Naive thymus-derived CD8-positive, alpha-beta T cell (primary cell): ENCODE measurements around the gene ANP32B. TPM values are rescaled to one million over a fixed set of nuclear protein-coding genes. Genes with fewer than 3 reads are reported as not detected.
A peak's percentile ranks its signal among the peaks of the same experiment; 100 is the strongest.
"Not testable (repeated sequence)": the region's sequence is repeated elsewhere in the genome, so short reads cannot be mapped to it uniquely, and the experiment has no call there.

Experiments used
- ATAC-seq, 2 donors: fragments of 150-1000 bp; cut with Tn5 transposase in 1 of 2; sonication (Bioruptor Pico), chemical (Tn5 transposase) in 1 of 2; 1 replicate in 1 of 2; 2 replicates in 1 of 2; pipeline ENCODE4 v1.10.0; 2021; ENCODE audit warnings: mild to moderate bottlenecking in 2 of 2, moderate library complexity in 2 of 2
- POLR2A ChIA-PET: fragments of 350-600 bp; sonication (Branson Sonifier 250); formaldehyde crosslinking; loops from one replicate; lab custom pipeline; 2021; ENCODE audit warnings: antibody characterized with exemption; lab: Charles Lee
- DNase-seq, 10 donors: peaks; one replicate each; pipeline versions ENCODE4 v3.0.0 to v3.0.0-alpha.2; 2020 to 2022
- H3K27ac Mint-ChIP-seq, 10 donors: one replicate each; pipeline ENCODE4 v1.8.0; 2020 to 2022; ENCODE audit warnings: mild to moderate bottlenecking in 10 of 10, mixed read lengths in 10 of 10, moderate library complexity in 4 of 10, inconsistent platforms in 1 of 10
- H3K27me3 Mint-ChIP-seq, 5 donors: one replicate each; pipeline ENCODE4 v1.8.0; 2021 to 2022; ENCODE audit warnings: mixed read lengths in 5 of 5
- H3K36me3 Mint-ChIP-seq, 3 donors: one replicate each; pipeline ENCODE4 v1.8.0; 2020 to 2022; ENCODE audit warnings: mixed read lengths in 3 of 3, mild to moderate bottlenecking in 2 of 3, inconsistent platforms in 1 of 3
- H3K4me1 Mint-ChIP-seq, 4 donors: one replicate each; pipeline ENCODE4 v1.8.0; 2021 to 2022; ENCODE audit warnings: mixed read lengths in 4 of 4
- H3K4me3 Mint-ChIP-seq, 10 donors: one replicate each; pipeline ENCODE4 v1.8.0; 2020 to 2022; ENCODE audit warnings: mild to moderate bottlenecking in 10 of 10, mixed read lengths in 10 of 10, moderate library complexity in 6 of 10, inconsistent platforms in 1 of 10
- H3K9me3 Mint-ChIP-seq, 9 donors: one replicate each; pipeline ENCODE4 v1.8.0; 2020 to 2022; ENCODE audit warnings: mixed read lengths in 9 of 9, mild to moderate bottlenecking in 3 of 9, inconsistent platforms in 1 of 9, moderate library complexity in 1 of 9
- polyA plus RNA-seq, 3 donors: library from polyadenylated mRNA; unstranded; fragments of 300-500 nt; fragmentation: Illumina TruSeq; gene quantifications; one replicate each; pipeline ENCODE4 v1.2.3, GENCODE V29; 2021
- total RNA-seq, 8 experiments: library from RNA in 2 of 8; stranded (reverse) in 2 of 8; gene quantifications; one replicate each; pipeline ENCODE4 v1.2.3 and lab custom pipeline; 2021 to 2026

Gene ANP32B
- total and polyA plus RNA-seq, 5 experiments from 2014 or later, result 87.8 to 205 (median 110) TPM

DNA sequence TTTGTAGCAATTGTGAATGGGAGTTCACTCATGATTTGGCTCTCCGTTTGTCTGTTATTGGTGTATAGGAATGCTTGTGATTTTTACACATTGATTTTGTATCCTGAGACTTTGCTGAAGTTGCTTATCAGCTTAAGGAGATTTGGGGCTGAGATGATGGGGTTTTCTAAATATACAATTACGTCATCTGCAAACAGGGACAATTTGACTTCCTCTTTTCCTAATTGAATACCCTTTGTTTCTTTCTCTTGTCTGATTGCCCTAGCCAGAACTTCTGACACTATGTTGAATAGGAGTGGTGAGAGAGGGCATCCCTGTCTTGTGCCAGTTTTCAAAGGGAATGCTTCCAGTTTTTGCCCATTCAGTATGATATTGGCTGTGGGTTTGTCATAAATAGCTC, 36.0 kb upstream of the ANP32B start:
- H3K36me3 Mint-ChIP-seq, H3K4me1 Mint-ChIP-seq, H3K4me3 Mint-ChIP-seq, ATAC-seq, H3K9me3 Mint-ChIP-seq, H3K27ac Mint-ChIP-seq, DNase-seq, H3K27me3 Mint-ChIP-seq: not testable (repeated sequence)
- POLR2A ChIA-PET, result interaction anchor here (1.4 kb wide), 1 partner anchor 35 kb away, joined by 3 read pairs; the partner anchor contains the start of gene ANP32B

DNA sequence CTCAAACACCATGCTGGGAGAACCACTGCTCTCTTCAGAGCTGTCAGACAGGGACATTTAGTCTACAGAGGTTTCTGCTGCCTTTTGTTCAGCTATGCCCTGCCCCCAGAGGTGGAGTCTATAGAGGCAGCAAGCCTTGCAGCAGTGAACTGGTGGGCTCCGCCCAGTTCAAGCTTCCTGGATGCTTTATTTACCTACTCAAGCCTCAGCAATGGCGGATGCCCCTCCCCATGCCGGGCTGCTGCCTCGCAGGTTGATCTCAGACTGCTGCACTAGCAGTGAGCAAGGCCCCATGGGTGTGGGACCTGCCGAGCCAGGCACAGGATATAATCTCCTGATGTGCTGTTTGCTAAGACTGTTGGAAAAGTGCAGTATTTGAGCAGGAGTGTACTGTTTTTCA, 32.3 kb upstream of the ANP32B start:
- peaks cover 0 to 12% (median 4%) of the 10 kb centered on the region in 4 donors for H3K4me1 Mint-ChIP-seq
- DNase-seq (peak in 3 of 10 donors; percentile 21 to 24 (median 22)), ATAC-seq (peak in 1 of 2 donors; percentile 72)
- not testable (repeated sequence) for H3K27me3 Mint-ChIP-seq, H3K9me3 Mint-ChIP-seq, H3K4me3 Mint-ChIP-seq, H3K36me3 Mint-ChIP-seq, H3K27ac Mint-ChIP-seq
- POLR2A ChIA-PET, result interaction anchor here (1.3 to 2.5 kb wide), 3 partner anchors 14 to 32 kb away, joined by 3 to 12 read pairs (median 4); partner anchors contain the start of genes ANP32B and TRMO

DNA sequence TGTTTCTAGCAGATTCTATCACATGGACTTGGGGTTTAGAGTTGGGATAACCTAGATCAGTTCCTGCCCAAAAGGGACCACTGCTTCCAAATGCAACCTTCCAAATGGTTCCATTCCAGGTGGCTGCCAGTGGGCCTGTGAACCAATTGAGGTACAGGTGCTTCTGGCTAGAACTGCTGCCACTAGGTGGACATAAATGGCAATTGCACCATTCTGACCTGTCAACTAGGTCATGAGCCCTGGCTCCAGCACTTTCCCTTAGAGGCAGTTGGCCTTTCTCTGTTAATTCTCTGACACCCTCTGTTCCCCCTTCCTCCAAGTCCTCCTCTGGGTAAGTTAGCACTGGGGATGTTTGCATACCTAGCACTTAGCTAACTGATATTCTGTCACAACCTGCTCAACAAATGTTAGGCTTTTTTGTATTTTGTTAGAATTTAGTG, 28.6 kb upstream of the ANP32B start:
- POLR2A ChIA-PET, result interaction anchor here (2.6 to 5.0 kb wide), 2 partner anchors 29 to 32 kb away, joined by 19 to 52 read pairs; partner anchors contain the start of genes ANP32B and TRMO
- Mint-ChIP-seq H3K27me3 (peaks cover 0 to 4% (median 0%) of the 10 kb centered on the region in 5 donors), H3K4me3 (no peak overlapping the region), H3K36me3 (no peaks in the 10 kb centered on the region), H3K4me1 (peaks cover 0 to 12% (median 4%) of the 10 kb centered on the region in 4 donors), H3K27ac (peak overlapping the region in 2 of 10 donors; percentile 8 to 56), H3K9me3 (peaks cover 0 to 3% (median 0%) of the 10 kb centered on the region in 9 donors)
- peak; percentile 93 to 100 for ATAC-seq
- peak in 9 of 10 donors; percentile 36 to 81 (median 58) for DNase-seq

DNA sequence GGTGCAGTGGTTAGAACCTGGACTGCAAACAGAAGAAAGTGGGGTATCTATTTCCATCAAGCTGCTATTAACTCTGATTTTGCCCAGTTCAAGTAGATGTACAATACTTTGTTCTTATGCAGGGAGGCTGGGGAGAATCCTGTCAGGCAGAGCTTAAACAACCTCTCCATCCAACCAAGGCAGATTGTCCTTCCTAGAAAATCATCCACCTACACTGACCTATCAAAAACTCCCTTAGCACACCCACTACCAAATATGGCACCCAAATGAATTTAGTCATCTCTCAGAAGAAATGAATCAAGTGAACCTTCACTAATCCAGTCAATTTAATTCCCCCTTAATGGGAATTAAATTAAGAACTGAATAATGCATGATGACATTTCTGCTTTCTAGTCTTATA, 26.8 kb upstream of the ANP32B start:
- no peaks in the 10 kb centered on the region for H3K36me3 Mint-ChIP-seq
- DNase-seq (no peak), ATAC-seq (no peak)
- H3K4me3 Mint-ChIP-seq, result no peak overlapping the region
- H3K4me1 Mint-ChIP-seq, result peaks cover 0 to 6% (median 4%) of the 10 kb centered on the region in 4 donors
- peak overlapping the region in 2 of 10 donors; percentile 13 to 56 for H3K27ac Mint-ChIP-seq
- H3K9me3 Mint-ChIP-seq, result no peaks in the 10 kb centered on the region
- H3K27me3 Mint-ChIP-seq, result peaks cover 0 to 1% (median 0%) of the 10 kb centered on the region in 5 donors
- POLR2A ChIA-PET, result interaction anchor here (1.2 to 5.0 kb wide), 3 partner anchors 9 to 34 kb away, joined by 3 to 52 read pairs (median 19); partner anchors contain the start of genes ANP32B and TRMO

DNA sequence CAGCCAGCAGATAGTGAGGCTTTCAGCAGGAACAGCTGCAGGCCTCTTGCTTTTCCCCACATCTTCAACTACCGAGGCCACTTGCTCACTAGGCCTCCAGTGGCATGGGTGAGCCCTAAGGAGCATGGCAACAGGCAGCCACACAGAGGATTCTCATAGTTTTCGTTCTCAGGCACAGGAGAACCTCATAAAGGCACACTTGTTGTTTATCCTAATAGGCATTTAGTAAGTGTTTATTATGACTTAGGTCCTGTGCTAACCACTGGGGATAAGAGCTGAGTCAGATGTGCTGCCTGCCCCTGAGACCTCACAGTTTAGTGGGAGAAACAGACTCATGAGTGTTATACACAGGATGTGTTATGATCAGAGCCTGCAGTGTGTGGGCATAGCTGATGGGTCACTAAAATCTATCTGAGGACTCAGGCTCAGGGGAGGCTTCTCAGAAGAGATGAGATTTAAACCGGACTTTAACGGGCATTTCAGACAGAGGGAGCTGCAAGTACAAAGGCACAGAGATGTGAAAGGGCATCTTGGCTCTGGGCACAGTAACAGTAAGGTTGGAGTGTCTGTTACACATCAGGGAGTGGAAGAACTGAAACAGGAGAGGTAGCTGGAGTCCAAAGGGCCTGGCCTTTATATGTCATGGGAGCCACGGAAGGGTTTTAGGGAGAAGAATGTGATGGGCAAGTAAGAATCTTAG, 24.2 kb upstream of the ANP32B start:
- no peaks in the 10 kb centered on the region for H3K9me3 Mint-ChIP-seq
- H3K27ac Mint-ChIP-seq, result peak overlapping the region in 3 of 10 donors; percentile 52 to 76 (median 61)
- H3K36me3 Mint-ChIP-seq, result no peaks in the 10 kb centered on the region
- no peaks in the 10 kb centered on the region for H3K27me3 Mint-ChIP-seq
- POLR2A ChIA-PET, result interaction anchor here (0.6 to 1.9 kb wide), 4 partner anchors 10 to 83 kb away, joined by 3 to 5 read pairs (median 4); partner anchors contain the start of gene ANP32B
- H3K4me3 Mint-ChIP-seq, result no peak overlapping the region
- no peak for ATAC-seq
- DNase-seq, result no peak
- peaks cover 0 to 6% (median 3%) of the 10 kb centered on the region in 4 donors for H3K4me1 Mint-ChIP-seq

DNA sequence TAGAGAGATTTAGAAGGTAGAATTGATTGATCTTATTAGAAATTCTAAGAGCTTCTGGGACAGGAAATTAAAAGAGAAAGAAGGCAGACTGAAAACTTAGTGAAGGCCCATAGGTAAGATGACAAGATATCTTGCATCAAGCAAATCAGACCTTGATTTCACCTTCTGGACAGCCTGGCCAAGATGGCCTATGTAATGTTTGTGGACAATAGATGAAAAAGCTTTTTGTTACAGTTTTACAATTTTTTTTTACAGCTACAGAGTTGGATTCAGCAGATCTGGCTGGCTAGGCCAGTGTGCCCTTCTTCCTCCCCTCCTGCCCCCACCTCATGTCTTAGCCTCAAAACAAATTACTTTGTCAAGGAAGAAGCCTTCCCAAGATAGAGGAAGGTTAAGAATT, 23.6 kb upstream of the ANP32B start:
- H3K4me3 Mint-ChIP-seq, result no peak overlapping the region
- no peaks in the 10 kb centered on the region for H3K27me3 Mint-ChIP-seq
- POLR2A ChIA-PET, result interaction anchor here (0.6 to 1.9 kb wide), 5 partner anchors 9 to 82 kb away, joined by 3 to 5 read pairs (median 3); partner anchors contain the start of genes ANP32B and TRMO
- no peaks in the 10 kb centered on the region for H3K36me3 Mint-ChIP-seq
- peak overlapping the region in 4 of 10 donors; percentile 3 to 76 (median 53) for H3K27ac Mint-ChIP-seq
- DNase-seq, result no peak
- ATAC-seq, result no peak
- no peaks in the 10 kb centered on the region for H3K9me3 Mint-ChIP-seq
- H3K4me1 Mint-ChIP-seq, result peaks cover 0 to 2% (median under 1%) of the 10 kb centered on the region in 4 donors

DNA sequence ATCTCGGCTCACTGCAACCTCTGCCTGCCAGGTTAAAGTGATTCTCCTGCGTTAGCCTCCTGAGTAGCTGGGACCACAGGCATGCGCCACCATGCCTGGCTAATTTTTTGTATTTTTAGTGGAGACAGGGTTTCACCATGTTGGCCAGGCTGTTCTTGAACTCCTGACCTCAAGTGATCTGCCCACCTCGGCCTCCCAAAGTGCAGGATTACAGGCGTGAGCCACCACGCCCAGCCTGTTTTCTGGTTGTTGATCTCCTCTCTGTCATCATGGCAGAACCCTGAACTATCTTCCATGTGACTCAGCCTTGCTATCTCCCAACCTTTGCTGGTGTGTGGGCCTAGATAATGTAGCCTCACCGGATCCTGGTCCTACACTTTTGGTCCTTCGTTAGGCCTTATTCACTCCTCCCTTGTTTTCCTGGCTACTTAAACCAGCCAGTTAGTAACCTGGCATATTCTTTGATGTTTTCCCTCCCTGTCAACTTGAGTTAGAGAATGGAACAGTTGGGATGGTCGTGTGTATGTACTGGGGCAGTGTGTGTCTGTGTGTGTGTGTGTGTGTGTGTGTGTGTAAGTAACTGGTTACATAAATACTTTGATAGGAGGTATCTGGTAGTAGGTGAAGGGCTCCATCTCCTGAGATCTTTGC, 22.3 kb upstream of the ANP32B start:
- not testable (repeated sequence) for DNase-seq, ATAC-seq, H3K9me3 Mint-ChIP-seq, H3K4me1 Mint-ChIP-seq, H3K4me3 Mint-ChIP-seq, H3K36me3 Mint-ChIP-seq, H3K27me3 Mint-ChIP-seq
- POLR2A ChIA-PET, result interaction anchor here (0.7 to 1.9 kb wide), 3 partner anchors 22 to 264 kb away, joined by 3 to 5 read pairs (median 3); partner anchors contain the start of genes ANP32B, TRMO and XPA
- peak overlapping the region in 1 of 10 donors; percentile 25 for H3K27ac Mint-ChIP-seq

DNA sequence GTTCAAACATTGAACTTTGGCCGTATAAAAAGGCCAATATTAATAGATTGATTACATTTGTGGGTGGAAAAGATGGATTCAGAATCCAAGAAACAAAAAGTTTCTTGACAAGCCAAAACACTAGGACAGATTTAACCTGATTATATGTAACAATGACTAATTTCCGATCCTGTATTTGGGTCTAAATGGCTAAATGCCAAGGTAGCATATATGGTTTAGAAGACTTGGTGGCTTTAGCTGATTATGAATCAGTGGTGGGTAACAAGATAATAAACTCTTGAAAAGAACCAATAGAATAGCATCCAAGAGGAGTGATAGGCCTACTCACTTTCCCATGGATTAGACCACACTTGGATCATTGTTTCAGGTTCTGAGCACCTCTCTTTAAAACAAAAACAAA, 21.8 kb upstream of the ANP32B start:
- H3K27me3 Mint-ChIP-seq, result no peaks in the 10 kb centered on the region
- POLR2A ChIA-PET, result interaction anchor here (0.5 to 1.1 kb wide), 3 partner anchors 39 to 264 kb away, joined by 3 to 5 read pairs (median 3); partner anchors contain the start of genes TRMO and XPA
- no peaks in the 10 kb centered on the region for H3K9me3 Mint-ChIP-seq
- H3K36me3 Mint-ChIP-seq, result no peaks in the 10 kb centered on the region
- no peak overlapping the region for H3K4me3 Mint-ChIP-seq
- ATAC-seq, result no peak
- H3K27ac Mint-ChIP-seq, result no peak overlapping the region
- no peaks in the 10 kb centered on the region for H3K4me1 Mint-ChIP-seq
- no peak for DNase-seq

DNA sequence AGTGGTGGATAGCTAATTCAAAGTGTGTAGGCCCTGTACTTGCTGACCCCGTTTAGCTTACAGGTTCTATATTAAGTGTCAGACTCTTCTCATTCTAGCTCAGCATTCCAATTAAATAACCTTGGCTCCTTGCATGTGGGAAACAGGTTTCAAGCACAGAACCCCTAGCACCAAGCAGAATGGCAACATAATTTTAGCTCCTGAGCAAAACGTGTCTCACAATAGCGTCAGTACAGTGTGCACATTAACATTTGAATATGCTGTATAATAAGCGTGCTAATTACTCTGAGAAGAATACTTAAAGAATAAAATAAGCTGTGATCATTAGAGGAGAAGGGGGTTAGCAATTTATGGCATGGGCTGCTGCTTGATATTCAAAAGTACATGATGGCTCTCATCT, 21.0 kb upstream of the ANP32B start:
- Mint-ChIP-seq H3K9me3 (no peaks in the 10 kb centered on the region), H3K27me3 (no peaks in the 10 kb centered on the region), H3K4me1 (no peaks in the 10 kb centered on the region), H3K36me3 (no peaks in the 10 kb centered on the region), H3K27ac (no peak overlapping the region), H3K4me3 (no peak overlapping the region)
- DNase-seq (no peak), ATAC-seq (no peak)
- POLR2A ChIA-PET, result interaction anchor here (0.5 to 1.1 kb wide), 2 partner anchors 40 to 45 kb away, joined by 3 to 5 read pairs; partner anchors contain the start of gene TRMO

DNA sequence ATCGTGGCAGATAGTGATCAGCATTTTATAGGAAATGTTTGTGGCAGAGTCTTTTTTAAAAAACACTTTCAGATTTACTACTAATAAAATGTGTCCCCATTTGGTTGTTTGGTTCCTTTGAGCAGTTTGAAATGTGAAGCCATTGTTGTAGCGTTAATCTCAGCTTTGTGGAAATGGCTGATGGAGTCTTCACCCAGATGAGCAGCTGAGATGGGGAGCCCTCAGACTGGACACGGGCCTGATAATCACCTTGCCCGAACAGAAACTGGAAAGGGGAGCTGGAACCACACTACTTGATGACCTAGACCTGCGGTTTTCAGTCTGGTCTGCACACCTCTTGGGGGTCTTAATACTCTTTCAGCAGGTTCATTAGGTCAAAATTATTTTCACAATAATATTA, 20.6 kb upstream of the ANP32B start:
- POLR2A ChIA-PET, result interaction anchor here (1.1 kb wide), 2 partner anchors 20 to 40 kb away, joined by 5 to 6 read pairs; partner anchors contain the start of genes ANP32B and TRMO
- H3K9me3 Mint-ChIP-seq, result no peaks in the 10 kb centered on the region
- no peaks in the 10 kb centered on the region for H3K27me3 Mint-ChIP-seq
- no peaks in the 10 kb centered on the region for H3K36me3 Mint-ChIP-seq
- no peak overlapping the region for H3K27ac Mint-ChIP-seq
- ATAC-seq (no peak), DNase-seq (no peak)
- no peak overlapping the region for H3K4me3 Mint-ChIP-seq
- H3K4me1 Mint-ChIP-seq, result no peaks in the 10 kb centered on the region

DNA sequence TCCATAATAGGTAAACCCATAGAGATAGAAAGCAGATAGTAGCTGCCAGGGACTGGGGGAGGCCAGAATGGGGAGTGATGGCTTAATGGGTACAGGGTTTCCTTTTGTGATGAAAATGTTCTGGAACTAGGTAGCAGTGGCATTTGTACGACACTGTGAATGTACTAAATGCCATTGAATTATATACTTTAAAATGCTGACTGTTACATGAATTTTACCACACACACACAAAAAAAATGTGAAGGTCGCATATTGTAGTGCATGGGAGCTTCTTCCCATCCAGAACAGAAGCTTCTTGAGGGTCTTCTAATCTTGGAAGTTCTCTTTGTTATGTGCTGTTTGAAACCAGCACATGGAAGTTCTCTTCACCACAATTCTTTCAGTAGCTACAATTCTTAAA, 19.9 kb upstream of the ANP32B start:
- no peak overlapping the region for H3K27ac Mint-ChIP-seq
- H3K9me3 Mint-ChIP-seq, result no peaks in the 10 kb centered on the region
- H3K27me3 Mint-ChIP-seq, result no peaks in the 10 kb centered on the region
- DNase-seq (no peak), ATAC-seq (no peak)
- no peak overlapping the region for H3K4me3 Mint-ChIP-seq
- H3K36me3 Mint-ChIP-seq, result no peaks in the 10 kb centered on the region
- H3K4me1 Mint-ChIP-seq, result no peaks in the 10 kb centered on the region
- POLR2A ChIA-PET, result interaction anchor here (1.1 kb wide), 1 partner anchor 19 kb away, joined by 6 read pairs; the partner anchor contains the start of gene ANP32B

DNA sequence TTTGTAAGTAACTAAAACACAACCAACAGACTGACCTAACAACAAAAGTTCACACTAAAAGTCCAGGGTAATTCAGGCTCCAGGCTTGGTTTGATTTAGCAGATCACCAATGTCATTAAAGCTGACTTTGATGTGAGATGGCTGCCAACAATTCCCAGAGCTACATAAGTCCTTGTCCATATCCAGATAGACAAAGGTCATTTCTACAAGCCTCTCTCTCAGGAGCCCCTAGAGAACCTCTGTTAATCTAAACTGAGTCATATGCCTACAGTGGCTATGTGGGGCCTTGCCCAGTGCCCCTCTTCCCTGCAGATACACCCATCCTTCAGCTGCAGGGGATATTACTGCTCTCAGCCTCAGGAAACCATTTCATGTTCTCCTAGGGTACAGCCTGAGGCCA, 18.2 kb upstream of the ANP32B start:
- POLR2A ChIA-PET, result no interaction called here
- no peak overlapping the region for H3K4me3 Mint-ChIP-seq

More for the DNA sequence above, 18.2 kb upstream of the ANP32B start:
- Mint-ChIP-seq H3K27me3 (no peaks in the 10 kb centered on the region), H3K4me1 (peaks cover 1 to 6% (median 3%) of the 10 kb centered on the region in 4 donors), H3K27ac (no peak overlapping the region), H3K36me3 (no peaks in the 10 kb centered on the region), H3K9me3 (no peaks in the 10 kb centered on the region)
- ATAC-seq (no peak), DNase-seq (no peak)
